Upper lobe of left lung (tissue), 6 donors: Measurements from ENCODE around the gene LCP1. TPM values are rescaled to one million over a fixed set of nuclear protein-coding genes. Genes with fewer than 3 reads are reported as not detected.

Source experiments
- ATAC-seq, 2 donors: fragments of 200-7000 bp; cut with Tn5 transposase; one replicate each; pipeline ENCODE4 v1.9.1; 2022; ENCODE audit warnings: mild to moderate bottlenecking in 2 of 2, moderate library complexity in 2 of 2; ENCODE audit not compliant: low FRiP score in 2 of 2
- DNase-seq, 2 donors: peaks; one replicate each; pipeline ENCODE4 v3.0.0-alpha.2; 2019 to 2020
- H3K27ac ChIP-seq, 4 donors: fragments of 200-600 bp; sonication (generic); one replicate each; pipeline ENCODE4 v1.5.1; 2016 to 2019
- H3K27me3 ChIP-seq, 4 donors: fragments of 200-600 bp; sonication (generic); one replicate each; pipeline ENCODE4 v1.5.1; 2017 to 2019
- H3K36me3 ChIP-seq, 4 donors: fragments of 200-600 bp; sonication (generic); one replicate each; pipeline ENCODE4 v1.5.1; 2016 to 2019
- H3K4me1 ChIP-seq, 4 donors: fragments of 200-600 bp; sonication (generic); one replicate each; pipeline ENCODE4 v1.5.1; 2018 to 2019
- H3K4me3 ChIP-seq, 4 donors: fragments of 200-600 bp; sonication (generic); one replicate each; pipeline ENCODE4 v1.5.1; 2017 to 2019; ENCODE audit warnings: mild to moderate bottlenecking in 2 of 4, moderate library complexity in 1 of 4
- H3K9me3 ChIP-seq, 4 donors: fragments of 200-600 bp; sonication (generic); one replicate each; pipeline ENCODE4 v1.5.1; 2018 to 2019
- EP300 ChIP-seq, 4 donors: sonication (generic); formaldehyde crosslinking; IDR thresholded peaks; one replicate each; pipeline ENCODE4 v1.5.1; 2017; ENCODE audit warnings: antibody characterized with exemption in 4 of 4, control low read depth in 2 of 4
- POLR2A ChIP-seq, 4 donors: fragments of 450-650 bp; IDR thresholded peaks; one replicate each; pipeline ENCODE4 v1.5.1; 2016 to 2017; ENCODE audit warnings: antibody characterized with exemption in 4 of 4, mild to moderate bottlenecking in 2 of 4
- POLR2AphosphoS5 ChIP-seq, 2 donors: sonication (generic); formaldehyde crosslinking; IDR thresholded peaks; one replicate each; pipeline ENCODE4 v1.5.1; 2017; ENCODE audit warnings: antibody characterized with exemption in 2 of 2
- WGBS, 2 donors: methylation state at CpG; one replicate each; pipeline ENCODE4 v1.1.5; 2017 to 2018; 5-methylcytosine and 5-hydroxymethylcytosine counted together
- total RNA-seq, 6 donors: library from RNA; depleted of rRNA in 4 of 6; stranded (reverse); fragments of >200 nt in 4 of 6; gene quantifications; one replicate each; pipeline versions ENCODE4 v1.1.0 to v1.2.1, GENCODE V29; 2016 to 2021
- TF ChIP-seq, protein P1 (sequence below), 6 experiments: fragments of 450-650 bp in 4 of 6; fragments of 200-600 bp in 2 of 6; sonication (generic) in 2 of 6; IDR thresholded peaks; one replicate each; pipeline ENCODE4 v1.5.1; 2016 to 2019; ENCODE audit warnings: antibody characterized with exemption in 6 of 6
- donor health status: DM: no; HTN: no; CAD: no; lungs with moderate emphysema.
- donor health status: DM: no; HTN: yes; CAD: no; lungs with severe emphysema.

The LCP1 gene
- total RNA-seq, 6 donors from 2014 or later: 72.3 to 331 (median 129) TPM

GRCh38 chr13:46171739-46172138 is 10.2 kb downstream of the LCP1 start:
- 85 to 90% methylated on average over 7 of the region's 7 CpGs for WGBS, 2 donors
- ATAC-seq (no peak), DNase-seq (no peak)
- no peaks in the 10 kb centered on the region for H3K36me3 ChIP-seq
- TF ChIP-seq, protein P1, sequence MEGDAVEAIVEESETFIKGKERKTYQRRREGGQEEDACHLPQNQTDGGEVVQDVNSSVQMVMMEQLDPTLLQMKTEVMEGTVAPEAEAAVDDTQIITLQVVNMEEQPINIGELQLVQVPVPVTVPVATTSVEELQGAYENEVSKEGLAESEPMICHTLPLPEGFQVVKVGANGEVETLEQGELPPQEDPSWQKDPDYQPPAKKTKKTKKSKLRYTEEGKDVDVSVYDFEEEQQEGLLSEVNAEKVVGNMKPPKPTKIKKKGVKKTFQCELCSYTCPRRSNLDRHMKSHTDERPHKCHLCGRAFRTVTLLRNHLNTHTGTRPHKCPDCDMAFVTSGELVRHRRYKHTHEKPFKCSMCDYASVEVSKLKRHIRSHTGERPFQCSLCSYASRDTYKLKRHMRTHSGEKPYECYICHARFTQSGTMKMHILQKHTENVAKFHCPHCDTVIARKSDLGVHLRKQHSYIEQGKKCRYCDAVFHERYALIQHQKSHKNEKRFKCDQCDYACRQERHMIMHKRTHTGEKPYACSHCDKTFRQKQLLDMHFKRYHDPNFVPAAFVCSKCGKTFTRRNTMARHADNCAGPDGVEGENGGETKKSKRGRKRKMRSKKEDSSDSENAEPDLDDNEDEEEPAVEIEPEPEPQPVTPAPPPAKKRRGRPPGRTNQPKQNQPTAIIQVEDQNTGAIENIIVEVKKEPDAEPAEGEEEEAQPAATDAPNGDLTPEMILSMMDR (IDR thresholded peaks at IDR 0.05): no peak
- TF ChIP-seq POLR2AphosphoS5 (IDR thresholded peaks at IDR 0.05): no peak
- no peak for TF ChIP-seq EP300 (IDR thresholded peaks at IDR 0.05)
- TF ChIP-seq POLR2A (IDR thresholded peaks at IDR 0.05): no peak
- peaks cover 7 to 43% (median 34%) of the 10 kb centered on the region in 4 donors for H3K4me1 ChIP-seq
- no peaks in the 10 kb centered on the region for H3K9me3 ChIP-seq
- H3K4me3 ChIP-seq: peak overlapping the region in 1 of 4 donors; percentile 9
- peak overlapping the region; percentile 54 to 74 (median 62) for H3K27ac ChIP-seq
- no peaks in the 10 kb centered on the region for H3K27me3 ChIP-seq

GRCh38 chr13:46171217-46171616 is 10.8 kb downstream of the LCP1 start:
- TF ChIP-seq POLR2AphosphoS5 (IDR thresholded peaks at IDR 0.05) (no peak), POLR2A (IDR thresholded peaks at IDR 0.05) (no peak), EP300 (IDR thresholded peaks at IDR 0.05) (no peak)
- TF ChIP-seq, protein P1 (IDR thresholded peaks at IDR 0.05): no peak
- Histone ChIP-seq H3K9me3 (no peaks in the 10 kb centered on the region), H3K27me3 (no peaks in the 10 kb centered on the region), H3K27ac (peak overlapping the region; percentile 54 to 74 (median 62)), H3K36me3 (no peaks in the 10 kb centered on the region), H3K4me3 (no peak overlapping the region), H3K4me1 (peaks cover 7 to 43% (median 34%) of the 10 kb centered on the region in 4 donors)
- WGBS, 2 donors: 61 to 72% methylated on average over 4 of the region's 4 CpGs
- DNase-seq: no peak
- ATAC-seq: peak in 1 of 2 donors; percentile 65

DNA sequence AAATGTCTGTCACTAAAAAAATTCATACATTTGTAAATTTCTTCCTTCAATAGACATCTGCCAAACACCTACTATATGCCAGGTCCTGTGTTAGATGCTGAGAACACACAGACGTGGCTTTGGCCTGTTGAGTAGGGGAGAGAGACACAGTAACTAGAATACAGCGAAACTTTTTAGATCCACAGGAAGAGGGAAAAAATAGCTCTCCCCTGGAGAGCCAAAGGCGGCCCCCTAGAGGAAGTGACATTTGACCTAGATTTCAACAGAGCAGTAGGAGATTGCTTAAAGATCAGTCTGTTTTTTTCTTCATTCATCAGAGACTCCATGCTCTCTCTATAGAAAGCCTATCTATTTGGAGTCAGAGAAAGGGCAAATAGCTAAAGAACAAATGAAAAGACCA is 11.3 kb downstream of the LCP1 start:
- DNase-seq (no peak), ATAC-seq (peak in 1 of 2 donors; percentile 22)
- Histone ChIP-seq H3K27ac (peak overlapping the region; percentile 54 to 74 (median 62)), H3K4me1 (peaks cover 7 to 43% (median 34%) of the 10 kb centered on the region in 4 donors), H3K27me3 (no peaks in the 10 kb centered on the region), H3K36me3 (no peaks in the 10 kb centered on the region), H3K4me3 (no peak overlapping the region), H3K9me3 (no peaks in the 10 kb centered on the region)
- TF ChIP-seq POLR2A (IDR thresholded peaks at IDR 0.05): no peak
- TF ChIP-seq EP300 (IDR thresholded peaks at IDR 0.05): no peak
- TF ChIP-seq POLR2AphosphoS5 (IDR thresholded peaks at IDR 0.05): no peak
- TF ChIP-seq, protein P1 (IDR thresholded peaks at IDR 0.05): no peak
- 25 to 33% methylated on average over 3 of the region's 3 CpGs for WGBS, 2 donors

GRCh38 chr13:46170268-46170667 is 11.7 kb downstream of the LCP1 start:
- no peaks in the 10 kb centered on the region for H3K36me3 ChIP-seq
- H3K27ac ChIP-seq: peak overlapping the region in 2 of 4 donors; percentile 57 to 59
- peaks cover 7 to 43% (median 34%) of the 10 kb centered on the region in 4 donors for H3K4me1 ChIP-seq
- DNase-seq: no peak
- 53 to 68% methylated on average over 4 to 7 of the region's 7 CpGs for WGBS, 2 donors
- no peaks in the 10 kb centered on the region for H3K27me3 ChIP-seq
- ATAC-seq: no peak
- TF ChIP-seq POLR2AphosphoS5 (IDR thresholded peaks at IDR 0.05): no peak
- TF ChIP-seq, protein P1 (IDR thresholded peaks at IDR 0.05): no peak
- no peak overlapping the region for H3K4me3 ChIP-seq
- no peaks in the 10 kb centered on the region for H3K9me3 ChIP-seq

DNA sequence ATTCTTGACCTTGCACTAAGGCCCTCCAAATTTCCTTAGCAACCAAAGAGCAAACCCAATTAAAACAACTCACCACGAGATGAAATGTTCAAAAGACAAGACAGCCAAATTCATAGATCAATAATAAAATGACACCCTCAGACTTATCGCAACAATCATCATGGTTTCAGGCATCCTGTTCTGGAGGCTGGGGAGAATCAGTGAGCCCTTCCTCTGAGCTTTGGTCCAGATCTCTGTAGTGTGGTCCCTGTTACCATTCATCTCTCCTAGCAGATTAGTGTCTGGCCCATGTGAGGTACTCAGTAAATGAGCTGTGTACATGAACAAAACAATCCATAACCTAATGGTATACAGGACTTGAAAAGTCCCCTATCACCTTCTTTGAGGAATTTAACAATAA is 12.2 kb downstream of the LCP1 start:
- no peak for DNase-seq
- Histone ChIP-seq H3K9me3 (no peaks in the 10 kb centered on the region), H3K4me1 (peaks cover 7 to 43% (median 34%) of the 10 kb centered on the region in 4 donors), H3K27ac (peak overlapping the region in 2 of 4 donors; percentile 57 to 59), H3K27me3 (no peaks in the 10 kb centered on the region), H3K36me3 (no peaks in the 10 kb centered on the region), H3K4me3 (no peak overlapping the region)
- WGBS, 2 donors: 85 to 90% methylated on average over 2 of the region's 2 CpGs
- ATAC-seq: no peak
- TF ChIP-seq EP300 (IDR thresholded peaks at IDR 0.05) (no peak), POLR2A (IDR thresholded peaks at IDR 0.05) (no peak), POLR2AphosphoS5 (IDR thresholded peaks at IDR 0.05) (no peak)
- TF ChIP-seq, protein P1 (IDR thresholded peaks at IDR 0.05): no peak
